Kidney (tissue), 14 donors: ENCODE data around the gene MYBPHL. TPM values are rescaled to one million over a fixed set of nuclear protein-coding genes. Genes with fewer than 3 reads are reported as not detected.
"Not testable (repeated sequence)": the region's sequence is repeated elsewhere in the genome, so short reads cannot be mapped to it uniquely, and the experiment has no call there.

Source experiments
- DNase-seq, 5 donors: peaks; one replicate each; pipeline ENCODE4 v3.0.0-alpha.2; 2013 to 2020
- FAIRE-seq: peaks from 2 replicates; lab custom pipeline; 2012; peaks lifted over from hg19 to GRCh38; lab: Jason Lieb, UNC
- H3K27ac ChIP-seq, 2 donors: one replicate each; pipeline ENCODE4 v1.7.0; 2013; ENCODE audit warnings: low read depth in 2 of 2, low read length in 2 of 2, inconsistent platforms in 1 of 2
- H3K27me3 ChIP-seq: one replicate; pipeline ENCODE4 v1.7.1; 2013; ENCODE audit warnings: low read length, inconsistent platforms; ENCODE audit not compliant: control insufficient read depth, insufficient read depth
- H3K36me3 ChIP-seq, 3 donors: one replicate each; pipeline versions ENCODE4 v1.7.0 to v1.7.1; 2013; ENCODE audit warnings: low read length in 3 of 3, control low read depth in 1 of 3, inconsistent platforms in 1 of 3; ENCODE audit not compliant: insufficient read depth in 3 of 3, control insufficient read depth in 2 of 3
- H3K4me1 ChIP-seq, 3 donors: one replicate each; pipeline versions ENCODE4 v1.7.0 to v1.7.1; 2013; ENCODE audit warnings: low read length in 3 of 3, inconsistent platforms in 1 of 3, low read depth in 1 of 3; ENCODE audit not compliant: control insufficient read depth in 2 of 3, insufficient read depth in 2 of 3
- H3K4me3 ChIP-seq, 3 donors: one replicate each; pipeline versions ENCODE4 v1.7.0 to v1.8.1; 2013; ENCODE audit warnings: low read length in 3 of 3, control low read depth in 1 of 3, inconsistent platforms in 1 of 3
- H3K9ac ChIP-seq, 3 donors: one replicate each; pipeline versions ENCODE4 v1.7.0 to v1.7.1; 2013; ENCODE audit warnings: low read length in 3 of 3, control low read depth in 1 of 3, inconsistent platforms in 1 of 3
- H3K9me3 ChIP-seq, 3 donors: one replicate each; pipeline versions ENCODE4 v1.7.0 to v1.7.1; 2013; ENCODE audit warnings: low read length in 3 of 3, control low read depth in 1 of 3, inconsistent platforms in 1 of 3; ENCODE audit not compliant: control insufficient read depth in 2 of 3, insufficient read depth in 1 of 3
- intact Hi-C: fragments of 100-400 bp; cut with DNase I; formaldehyde crosslinking; loops from one replicate; pipeline ENCODE4 v1.11.1; 2022
- polyA plus RNA-seq: library from polyadenylated mRNA; stranded (reverse); fragments of 350-450 nt; fragmentation: Illumina TruSeq; extraction: RNeasy Lipid Tissue Mini Kit (QIAGEN cat#74804); gene quantifications from one replicate; pipeline ENCODE4 v1.2.3, GENCODE V29; 2014; ENCODE audit warnings: low read depth, low replicate concordance; ENCODE audit not compliant: insufficient read depth
- total RNA-seq: library from RNA; stranded (reverse); fragmentation: NEBNext Ultra II Directional; extraction: Animal tissue kit (Norgen Biotek cat#: 25700); gene quantifications from one replicate; pipeline ENCODE4 v1.2.1, GENCODE V29; 2021
- TF ChIP-seq, protein P1 (sequence below): IDR thresholded peaks from 3 replicates; pipeline ENCODE4 v1.5.1; 2012; ENCODE audit warnings: mild to moderate bottlenecking, moderate library complexity, borderline replicate concordance; ENCODE audit not compliant: insufficient read depth; ENCODE audit errors: extremely low read depth
- donor health status: control.
- donor health status: control.
- donor health status: control.
- donor health status: control.
- donor health status: control.
- donor health status: DM: yes; HTN: yes; CAD: no.
- donor health status: Normal renal cell carcinoma (clear cell type).

MYBPHL gene
- total and polyA plus RNA-seq, 2 donors from 2014 or later, result 0.19 TPM; not detected in 1

DNA sequence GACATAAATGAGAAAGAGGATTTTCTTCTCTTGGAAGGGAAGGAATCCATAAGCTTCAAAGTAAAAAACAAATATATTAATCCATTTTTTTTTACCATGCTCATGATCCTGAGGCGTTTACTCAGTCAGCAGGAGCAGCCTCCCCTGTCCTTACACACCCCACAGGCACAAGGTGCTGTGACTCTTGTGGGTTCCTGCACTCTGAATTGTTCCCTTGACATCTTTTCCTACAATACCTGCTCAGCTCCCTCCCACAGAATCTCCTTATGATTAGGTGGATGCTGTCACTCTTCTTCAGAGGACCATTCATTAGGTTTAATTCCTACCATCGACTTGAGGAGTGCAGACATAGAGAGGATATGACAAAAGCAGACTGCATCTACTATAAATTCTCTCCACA is 13.8 kb downstream of the MYBPHL start:
- TF ChIP-seq, protein P1, sequence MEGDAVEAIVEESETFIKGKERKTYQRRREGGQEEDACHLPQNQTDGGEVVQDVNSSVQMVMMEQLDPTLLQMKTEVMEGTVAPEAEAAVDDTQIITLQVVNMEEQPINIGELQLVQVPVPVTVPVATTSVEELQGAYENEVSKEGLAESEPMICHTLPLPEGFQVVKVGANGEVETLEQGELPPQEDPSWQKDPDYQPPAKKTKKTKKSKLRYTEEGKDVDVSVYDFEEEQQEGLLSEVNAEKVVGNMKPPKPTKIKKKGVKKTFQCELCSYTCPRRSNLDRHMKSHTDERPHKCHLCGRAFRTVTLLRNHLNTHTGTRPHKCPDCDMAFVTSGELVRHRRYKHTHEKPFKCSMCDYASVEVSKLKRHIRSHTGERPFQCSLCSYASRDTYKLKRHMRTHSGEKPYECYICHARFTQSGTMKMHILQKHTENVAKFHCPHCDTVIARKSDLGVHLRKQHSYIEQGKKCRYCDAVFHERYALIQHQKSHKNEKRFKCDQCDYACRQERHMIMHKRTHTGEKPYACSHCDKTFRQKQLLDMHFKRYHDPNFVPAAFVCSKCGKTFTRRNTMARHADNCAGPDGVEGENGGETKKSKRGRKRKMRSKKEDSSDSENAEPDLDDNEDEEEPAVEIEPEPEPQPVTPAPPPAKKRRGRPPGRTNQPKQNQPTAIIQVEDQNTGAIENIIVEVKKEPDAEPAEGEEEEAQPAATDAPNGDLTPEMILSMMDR, result no peak
- DNase-seq (no peak), FAIRE-seq (no peak)
- no peak overlapping the region for H3K9ac ChIP-seq
- H3K27ac ChIP-seq, result no peak overlapping the region
- no peaks in the 10 kb centered on the region for H3K9me3 ChIP-seq
- no peaks in the 10 kb centered on the region for H3K27me3 ChIP-seq
- no peaks in the 10 kb centered on the region for H3K4me1 ChIP-seq
- intact Hi-C loops, result no loop called here
- H3K4me3 ChIP-seq, result no peak overlapping the region
- H3K36me3 ChIP-seq, result no peaks in the 10 kb centered on the region

GRCh38 chr1:109292364-109292763 is 14.4 kb downstream of the MYBPHL start:
- Histone ChIP-seq H3K9me3 (no peaks in the 10 kb centered on the region), H3K4me3 (no peak overlapping the region), H3K36me3 (no peaks in the 10 kb centered on the region), H3K4me1 (no peaks in the 10 kb centered on the region), H3K27me3 (no peaks in the 10 kb centered on the region), H3K9ac (no peak overlapping the region), H3K27ac (no peak overlapping the region)
- TF ChIP-seq, protein P1, result no peak
- intact Hi-C loops, result no loop called here
- DNase-seq (no peak), FAIRE-seq (no peak)

- Histone ChIP-seq H3K4me3 (no peak overlapping the region), H3K27ac (no peak overlapping the region), H3K4me1 (no peaks in the 10 kb centered on the region), H3K27me3 (no peaks in the 10 kb centered on the region), H3K36me3 (no peaks in the 10 kb centered on the region), H3K9me3 (no peaks in the 10 kb centered on the region), H3K9ac (no peak overlapping the region)
- TF ChIP-seq, protein P1, result no peak
- FAIRE-seq (no peak), DNase-seq (no peak)
- intact Hi-C loops, result no loop called here
These were observed 15.8 kb downstream of the MYBPHL start for GRCh38 chr1:109290998-109291397.

GRCh38 chr1:109290137-109290536 is 16.7 kb downstream of the MYBPHL start:
- Histone ChIP-seq H3K4me1 (no peaks in the 10 kb centered on the region), H3K9me3 (no peaks in the 10 kb centered on the region), H3K4me3 (no peak overlapping the region), H3K27ac (no peak overlapping the region), H3K9ac (no peak overlapping the region), H3K36me3 (no peaks in the 10 kb centered on the region), H3K27me3 (no peaks in the 10 kb centered on the region)
- intact Hi-C loops, result no loop called here
- FAIRE-seq, result no peak
- TF ChIP-seq, protein P1, result no peak
- DNase-seq, result no peak

DNA sequence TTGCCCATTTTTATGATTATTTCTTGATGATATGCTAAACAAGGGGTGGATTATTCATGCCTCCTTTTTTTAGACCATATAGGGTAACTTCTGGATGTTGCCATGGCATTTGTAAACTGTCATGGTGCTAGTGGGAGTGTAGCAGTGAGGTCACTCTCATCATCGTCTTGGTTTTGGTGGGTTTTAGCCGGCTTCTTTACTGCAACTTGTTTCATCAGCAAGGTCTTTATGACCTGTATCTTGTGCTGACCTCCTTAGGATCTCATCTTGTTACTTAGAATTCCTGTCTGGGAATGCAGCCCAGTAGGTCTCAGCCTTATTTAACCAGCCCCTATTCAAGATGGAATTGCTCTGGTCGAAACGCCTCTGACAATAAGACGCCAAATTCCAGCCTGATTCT is 20.0 kb downstream of the MYBPHL start:
- H3K9me3 ChIP-seq, FAIRE-seq, H3K27ac ChIP-seq, intact Hi-C loops, H3K4me3 ChIP-seq, H3K9ac ChIP-seq, H3K4me1 ChIP-seq, H3K36me3 ChIP-seq, DNase-seq, H3K27me3 ChIP-seq: not testable (repeated sequence)
